ENCODE data around the gene CHSY1.
A peak's percentile ranks its signal among the peaks of the same experiment; 100 is the strongest.
"Not testable (repeated sequence)": the region's sequence is repeated elsewhere in the genome, so short reads cannot be mapped to it uniquely, and the experiment has no call there.

CHSY1 gene

DNA sequence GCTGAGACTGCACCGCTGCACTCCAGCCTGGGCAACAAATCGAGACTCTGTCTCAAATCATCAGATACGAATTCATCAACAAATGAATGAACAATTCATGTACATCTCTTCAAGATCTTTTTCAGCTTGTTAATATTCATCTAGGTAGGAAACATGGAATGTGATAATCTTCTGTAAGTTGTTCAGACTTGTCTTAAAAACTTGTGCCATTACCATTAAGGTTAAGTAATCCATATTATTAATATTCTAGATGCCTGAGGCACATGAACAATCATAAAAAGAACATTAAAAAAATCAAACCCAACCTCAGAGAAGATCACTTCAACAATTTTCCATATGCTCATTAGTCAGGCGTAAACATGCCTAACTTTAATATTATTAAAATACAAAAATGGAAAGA, 36.2 kb downstream of the CHSY1 start:
- no peak for DNase-seq (ENCODE audit: extremely low spot score, insufficient read length, low read depth)
- FAIRE-seq: no peak

DNA sequence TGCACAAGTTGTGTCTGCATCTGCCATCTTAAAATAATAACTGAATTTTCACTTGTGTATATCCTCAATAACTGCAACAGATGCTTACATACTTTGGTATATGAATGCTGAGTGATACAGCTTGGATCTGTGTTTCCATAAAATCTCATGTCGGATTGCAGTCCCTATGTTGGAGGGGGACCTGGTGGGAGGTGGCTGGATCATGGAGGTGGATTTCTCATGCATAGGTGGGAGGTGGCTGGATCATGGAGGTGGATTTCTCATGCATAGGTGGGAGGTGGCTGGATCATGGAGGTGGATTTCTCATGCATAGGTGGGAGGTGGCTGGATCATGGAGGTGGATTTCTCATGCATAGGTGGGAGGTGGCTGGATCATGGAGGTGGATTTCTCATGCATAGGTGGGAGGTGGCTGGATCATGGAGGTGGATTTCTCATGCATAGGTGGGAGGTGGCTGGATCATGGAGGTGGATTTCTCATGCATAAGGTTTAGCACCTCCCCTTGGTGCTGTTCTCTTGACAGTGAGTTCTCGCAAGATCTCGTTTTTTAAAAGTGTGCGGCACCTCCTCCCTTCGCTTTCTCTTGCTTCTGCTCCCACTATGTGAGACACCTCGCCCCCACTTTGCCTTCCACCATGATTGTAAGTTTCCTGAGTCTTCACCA, 37.3 kb downstream of the CHSY1 start:
- not testable (repeated sequence) for FAIRE-seq; DNase-seq (ENCODE audit: extremely low spot score, insufficient read length, low read depth)

GRCh38 chr15:101213570-101213969, 38.3 kb downstream of the CHSY1 start:
- no peak for FAIRE-seq
- no peak for DNase-seq (ENCODE audit: extremely low spot score, insufficient read length, low read depth)

GRCh38 chr15:101213147-101213546, 38.7 kb downstream of the CHSY1 start:
- DNase-seq (ENCODE audit: extremely low spot score, insufficient read length, low read depth): no peak

GRCh38 chr15:101211897-101212296, 40.0 kb downstream of the CHSY1 start:
- DNase-seq (ENCODE audit: extremely low spot score, insufficient read length, low read depth): no peak

More at GRCh38 chr15:101213147-101213546, 38.7 kb downstream of the CHSY1 start:
- no peak for FAIRE-seq

GRCh38 chr15:101210466-101210865, 41.4 kb downstream of the CHSY1 start:
- DNase-seq (ENCODE audit: extremely low spot score, insufficient read length, low read depth) (no peak), FAIRE-seq (no peak)

More at GRCh38 chr15:101211897-101212296, 40.0 kb downstream of the CHSY1 start:
- FAIRE-seq: no peak

DNA sequence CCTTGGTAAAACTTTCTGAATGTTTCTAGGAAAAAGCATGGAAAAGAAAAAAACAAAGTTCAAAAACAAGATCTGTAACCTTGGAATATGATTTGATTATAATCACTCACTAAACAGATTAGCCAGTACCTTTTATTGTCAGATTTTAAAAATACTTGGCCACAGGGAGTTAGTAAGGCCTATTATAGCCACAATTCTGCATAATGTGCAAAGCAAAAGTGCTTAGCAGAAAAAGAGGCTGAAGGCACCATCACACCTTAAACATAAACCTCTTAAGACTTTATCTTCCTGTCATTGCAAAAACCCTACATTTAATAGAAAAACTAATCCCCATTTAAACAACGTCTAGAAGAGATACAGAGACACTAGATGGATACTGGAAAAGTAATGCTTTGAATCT, 41.8 kb downstream of the CHSY1 start:
- DNase-seq (ENCODE audit: extremely low spot score, insufficient read length, low read depth): no peak
- FAIRE-seq: no peak

- FAIRE-seq: no peak
- DNase-seq (ENCODE audit: extremely low spot score, insufficient read length, low read depth): no peak
Measured at GRCh38 chr15:101209285-101209845, 42.5 kb downstream of the CHSY1 start.

- no peak for FAIRE-seq
- no peak for DNase-seq (ENCODE audit: extremely low spot score, insufficient read length, low read depth)
Measured at GRCh38 chr15:101207867-101208288, 44.0 kb downstream of the CHSY1 start.

- no peak for DNase-seq (ENCODE audit: extremely low spot score, insufficient read length, low read depth)
- FAIRE-seq: no peak
Measured at GRCh38 chr15:101206176-101206591, 45.7 kb downstream of the CHSY1 start.

GRCh38 chr15:101204739-101205535, 46.9 kb downstream of the CHSY1 start:
- DNase-seq (ENCODE audit: extremely low spot score, insufficient read length, low read depth) (no peak), FAIRE-seq (no peak)

DNA sequence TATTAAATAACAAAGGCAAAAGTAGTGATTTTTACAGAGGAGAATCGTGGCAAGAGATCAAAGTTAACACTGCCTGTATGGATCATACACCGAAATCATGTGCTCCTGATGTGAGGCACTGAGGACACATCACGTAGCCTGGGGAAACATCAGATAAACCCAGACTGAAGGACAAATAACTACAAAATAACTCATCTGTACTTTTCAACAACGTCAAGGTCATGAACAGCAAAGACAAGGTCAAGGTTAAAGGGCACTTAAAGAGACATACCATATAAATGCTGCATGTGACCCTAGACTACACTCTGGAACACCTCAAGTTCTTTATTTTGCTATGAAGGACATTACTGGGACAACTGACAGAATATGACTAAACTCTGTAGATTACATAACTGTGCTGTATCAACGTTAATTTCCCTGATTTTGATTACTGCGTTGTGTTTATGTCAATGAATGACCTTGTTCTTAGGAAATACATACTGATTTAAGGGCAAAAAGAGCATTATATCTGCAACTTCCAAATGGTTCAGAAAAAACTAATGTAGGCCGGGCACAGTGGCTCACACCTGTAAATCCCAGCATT, 48.1 kb downstream of the CHSY1 start:
- FAIRE-seq (no peak), DNase-seq (ENCODE audit: extremely low spot score, insufficient read length, low read depth) (no peak)

DNA sequence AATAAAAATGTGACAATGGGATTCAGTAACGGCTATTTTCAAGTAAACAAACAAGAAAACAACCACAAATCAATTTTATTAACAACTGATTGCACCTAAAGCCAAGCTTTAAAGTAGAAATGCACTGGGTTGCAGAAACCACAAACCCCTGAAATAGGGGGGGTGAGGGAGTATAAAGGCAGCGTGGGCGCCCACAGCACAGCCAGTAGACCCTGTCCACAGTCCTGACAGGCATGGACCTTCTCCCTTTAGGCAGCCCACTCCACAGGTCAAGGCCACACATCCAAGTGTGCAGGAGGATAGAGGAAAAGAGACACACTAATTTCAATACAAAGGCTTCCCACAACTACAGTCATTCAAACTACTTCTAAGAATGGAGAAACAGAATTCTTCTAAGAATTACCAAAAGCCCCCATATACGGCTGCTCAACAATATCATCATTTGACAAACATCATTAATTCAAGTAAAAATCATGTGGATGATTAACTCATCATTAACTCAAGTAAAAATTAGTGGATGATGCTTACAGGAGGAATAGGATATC, 48.7 kb downstream of the CHSY1 start:
- no peak for FAIRE-seq
- DNase-seq (ENCODE audit: extremely low spot score, insufficient read length, low read depth): no peak

DNA sequence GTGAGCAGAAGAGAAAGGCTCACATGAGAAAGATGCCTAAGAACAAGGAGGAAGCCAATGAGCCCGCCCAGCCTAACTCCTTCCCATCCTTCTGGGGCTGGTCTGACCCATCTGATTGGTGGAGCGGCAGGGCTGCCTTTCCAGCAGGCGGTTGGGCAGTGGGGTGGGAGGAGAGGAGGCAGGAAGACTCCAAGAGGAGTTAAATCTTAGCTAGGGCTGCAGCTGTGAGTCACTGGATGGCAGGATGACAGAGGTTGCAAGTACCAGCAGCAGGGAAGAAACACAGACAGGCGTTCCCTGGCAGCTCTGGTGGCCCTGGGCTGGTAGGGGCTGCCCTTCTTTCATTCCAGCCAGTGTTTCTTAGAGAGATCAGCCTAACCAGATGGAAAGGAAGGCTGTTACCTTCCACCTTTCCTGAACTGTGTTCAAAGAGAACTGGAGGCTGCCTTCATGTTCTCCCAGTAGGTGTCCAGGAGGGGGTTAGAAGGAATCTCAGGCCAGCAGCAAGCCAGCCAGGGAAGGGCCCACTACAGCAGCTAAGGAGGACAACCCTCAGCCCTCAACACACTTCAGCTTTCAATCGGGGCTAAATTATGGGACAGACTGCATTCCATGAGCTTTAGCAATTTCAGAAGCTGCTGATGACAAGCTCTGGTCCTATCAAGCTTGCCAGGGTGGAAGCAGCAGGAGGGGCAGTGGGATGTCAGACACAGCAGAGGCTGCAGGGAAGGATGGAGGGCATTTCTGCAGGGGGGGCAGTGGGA, 50.3 kb downstream of the CHSY1 start:
- DNase-seq (ENCODE audit: extremely low spot score, insufficient read length, low read depth) (no peak), FAIRE-seq (peak; percentile 29)

- DNase-seq (ENCODE audit: extremely low spot score, insufficient read length, low read depth): no peak
- no peak for FAIRE-seq
Measured at GRCh38 chr15:101200181-101200580, 51.7 kb downstream of the CHSY1 start.

DNA sequence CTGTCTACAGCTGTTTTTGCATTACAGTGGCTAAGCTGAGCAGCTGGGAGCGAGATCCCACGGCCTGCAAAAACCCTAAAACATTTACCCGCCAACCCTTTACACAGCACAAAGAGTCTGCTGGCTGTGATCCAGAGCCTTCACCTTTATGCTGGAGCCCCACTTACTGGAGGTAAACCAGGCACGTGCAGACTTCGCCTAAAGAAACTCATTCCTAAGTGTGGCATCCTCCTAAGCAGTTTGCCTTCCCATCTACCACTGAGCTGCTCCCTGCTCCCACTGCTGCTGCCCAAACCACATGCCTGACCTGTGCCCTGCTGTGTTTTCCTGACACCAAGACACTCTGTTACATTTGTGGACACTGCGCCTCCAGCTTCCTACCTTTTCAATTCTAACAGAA, 53.0 kb downstream of the CHSY1 start:
- no peak for DNase-seq (ENCODE audit: extremely low spot score, insufficient read length, low read depth)

GRCh38 chr15:101198031-101198575, 53.7 kb downstream of the CHSY1 start:
- no peak for DNase-seq (ENCODE audit: extremely low spot score, insufficient read length, low read depth)
- peak; percentile 9 for FAIRE-seq

More for the DNA sequence above, 53.0 kb downstream of the CHSY1 start:
- no peak for FAIRE-seq

GRCh38 chr15:101194546-101195125, 57.2 kb downstream of the CHSY1 start:
- no peak for FAIRE-seq
- DNase-seq (ENCODE audit: extremely low spot score, insufficient read length, low read depth): no peak

Measured in GM18507 (cell line).